ENCODE measurements around the gene WWTR1. TPM values are rescaled to one million over a fixed set of nuclear protein-coding genes. Genes with fewer than 3 reads are reported as not detected.
A peak's percentile ranks its signal among the peaks of the same experiment; 100 is the strongest.

WWTR1 gene
- polyA plus RNA-seq, 1 experiment, result 164 TPM

DNA sequence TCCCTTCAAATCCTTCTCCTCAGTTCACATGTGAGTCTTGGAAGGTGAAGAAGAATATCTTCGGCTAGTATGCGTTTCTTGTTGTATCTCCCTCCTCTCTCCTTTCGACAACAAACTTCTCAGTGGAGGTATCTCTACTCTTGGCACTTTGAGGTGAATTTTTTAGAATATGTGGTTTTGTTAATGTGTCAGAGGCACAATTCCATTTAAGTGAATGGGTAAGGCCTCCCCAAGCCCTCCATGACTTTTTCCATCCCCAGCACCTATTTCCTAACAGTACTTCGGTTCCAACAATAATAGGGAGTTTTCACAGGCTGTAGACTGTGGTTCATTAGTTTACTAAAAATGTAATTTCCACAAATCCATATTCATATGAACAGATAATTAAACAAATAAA lies 109.2 kb downstream of the WWTR1 start:
- ChIA-PET CTCF (no interaction called here), POLR2A (interaction anchor here (2.0 kb wide), 1 partner anchor 109 kb away, joined by 15 read pairs; the partner anchor contains the start of gene WWTR1)
- peak overlapping the region; percentile 89 for H3K27ac ChIP-seq (ENCODE audit: low read depth, low read length)
- H3K4me3 ChIP-seq (ENCODE audit: low read depth, low read length), result no peak overlapping the region
- DNase-seq (ENCODE audit: low read depth, low spot score), result no peak
- H3K9me3 ChIP-seq (ENCODE audit: control insufficient read depth, insufficient read depth, low read length), result no peaks in the 10 kb centered on the region
- TF ChIP-seq, protein P1, sequence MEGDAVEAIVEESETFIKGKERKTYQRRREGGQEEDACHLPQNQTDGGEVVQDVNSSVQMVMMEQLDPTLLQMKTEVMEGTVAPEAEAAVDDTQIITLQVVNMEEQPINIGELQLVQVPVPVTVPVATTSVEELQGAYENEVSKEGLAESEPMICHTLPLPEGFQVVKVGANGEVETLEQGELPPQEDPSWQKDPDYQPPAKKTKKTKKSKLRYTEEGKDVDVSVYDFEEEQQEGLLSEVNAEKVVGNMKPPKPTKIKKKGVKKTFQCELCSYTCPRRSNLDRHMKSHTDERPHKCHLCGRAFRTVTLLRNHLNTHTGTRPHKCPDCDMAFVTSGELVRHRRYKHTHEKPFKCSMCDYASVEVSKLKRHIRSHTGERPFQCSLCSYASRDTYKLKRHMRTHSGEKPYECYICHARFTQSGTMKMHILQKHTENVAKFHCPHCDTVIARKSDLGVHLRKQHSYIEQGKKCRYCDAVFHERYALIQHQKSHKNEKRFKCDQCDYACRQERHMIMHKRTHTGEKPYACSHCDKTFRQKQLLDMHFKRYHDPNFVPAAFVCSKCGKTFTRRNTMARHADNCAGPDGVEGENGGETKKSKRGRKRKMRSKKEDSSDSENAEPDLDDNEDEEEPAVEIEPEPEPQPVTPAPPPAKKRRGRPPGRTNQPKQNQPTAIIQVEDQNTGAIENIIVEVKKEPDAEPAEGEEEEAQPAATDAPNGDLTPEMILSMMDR (IDR thresholded peaks at IDR 0.05; ENCODE audit: low read depth, low read length), result no peak
- no peaks in the 10 kb centered on the region for H3K27me3 ChIP-seq (ENCODE audit: control insufficient read depth, insufficient read depth, low read length)

DNA sequence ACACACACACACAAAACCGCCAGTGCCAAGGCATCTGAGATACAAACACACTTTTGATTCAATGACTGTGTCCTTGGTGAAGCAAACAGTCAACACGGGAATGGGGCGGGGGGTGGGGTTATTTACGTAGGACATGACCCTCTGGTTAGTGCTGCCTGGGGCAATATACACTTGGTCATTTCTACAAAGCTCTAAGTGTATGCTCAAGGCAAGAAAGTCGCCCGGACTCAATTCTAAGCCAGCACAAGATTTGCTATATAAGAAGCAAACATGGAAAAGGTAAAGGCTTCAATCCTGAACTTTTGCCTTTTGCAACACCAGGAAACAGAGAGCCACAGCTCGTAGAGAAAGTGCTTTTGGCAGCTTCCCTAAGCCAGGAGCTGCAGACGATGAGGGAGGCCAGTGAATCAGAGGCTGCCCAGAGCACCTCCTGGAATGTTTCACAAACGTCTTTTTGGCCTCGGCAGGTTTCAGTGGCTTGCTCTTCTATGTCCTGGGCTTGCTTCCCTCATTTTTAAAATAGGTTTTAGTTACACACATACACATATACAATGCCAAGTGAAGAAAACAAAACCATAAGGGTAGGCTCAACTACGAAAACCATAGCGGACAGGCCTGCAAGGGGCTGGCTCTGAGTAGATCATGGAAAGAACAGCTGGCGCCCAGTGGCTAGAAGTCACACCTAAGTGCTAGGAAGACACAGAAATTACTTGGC lies 109.7 kb downstream of the WWTR1 start:
- Histone ChIP-seq H3K27ac (ENCODE audit: low read depth, low read length) (peak overlapping the region; percentile 89), H3K27me3 (ENCODE audit: control insufficient read depth, insufficient read depth, low read length) (no peaks in the 10 kb centered on the region), H3K4me3 (ENCODE audit: low read depth, low read length) (peak overlapping the region; percentile 23), H3K9me3 (ENCODE audit: control insufficient read depth, insufficient read depth, low read length) (no peaks in the 10 kb centered on the region)
- CTCF ChIA-PET, result interaction anchor here (0.5 to 2.7 kb wide), 2 partner anchors 21 to 32 kb away, joined by 4 to 16 read pairs; no protein-coding TSS in a partner anchor
- DNase-seq (ENCODE audit: low read depth, low spot score), result peak; percentile 77
- TF ChIP-seq, protein P1 (IDR thresholded peaks at IDR 0.05; ENCODE audit: low read depth, low read length), result no peak
- POLR2A ChIA-PET, result interaction anchor here (0.8 to 2.0 kb wide), 5 partner anchors 12 to 110 kb away, joined by 3 to 15 read pairs (median 3); partner anchors contain the start of gene WWTR1

DNA sequence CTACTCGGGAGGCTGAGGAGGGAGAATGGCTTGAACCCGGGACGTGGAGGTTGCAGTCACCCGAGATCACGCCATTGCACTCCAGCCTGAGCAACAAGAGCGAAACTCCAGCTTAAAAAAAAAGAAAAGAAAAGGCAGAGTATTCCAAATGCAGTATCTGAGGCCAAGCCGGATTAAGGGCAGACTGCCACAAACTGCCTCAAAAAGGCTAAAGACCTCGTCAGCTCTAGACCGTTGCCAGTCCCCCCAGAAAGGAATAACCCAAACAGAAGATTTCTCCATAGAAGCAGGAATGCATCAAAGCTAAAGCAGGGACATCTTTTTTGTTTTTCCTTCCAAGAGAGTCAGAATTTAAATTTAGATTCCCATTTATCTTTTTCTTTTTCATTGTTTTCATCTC lies 110.4 kb downstream of the WWTR1 start:
- TF ChIP-seq, protein P1 (IDR thresholded peaks at IDR 0.05; ENCODE audit: low read depth, low read length), result no peak
- ChIA-PET POLR2A (interaction anchor here (0.6 to 2.0 kb wide), 6 partner anchors 11 to 1341 kb away, joined by 3 to 15 read pairs (median 3); partner anchors contain the start of gene WWTR1), CTCF (interaction anchor here (0.6 to 2.7 kb wide), 3 partner anchors 22 to 225 kb away, joined by 3 to 16 read pairs (median 7); no protein-coding TSS in a partner anchor)
- no peaks in the 10 kb centered on the region for H3K9me3 ChIP-seq (ENCODE audit: control insufficient read depth, insufficient read depth, low read length)
- peak overlapping the region; percentile 89 for H3K27ac ChIP-seq (ENCODE audit: low read depth, low read length)
- DNase-seq (ENCODE audit: low read depth, low spot score), result no peak
- no peaks in the 10 kb centered on the region for H3K27me3 ChIP-seq (ENCODE audit: control insufficient read depth, insufficient read depth, low read length)
- H3K4me3 ChIP-seq (ENCODE audit: low read depth, low read length), result no peak overlapping the region

DNA sequence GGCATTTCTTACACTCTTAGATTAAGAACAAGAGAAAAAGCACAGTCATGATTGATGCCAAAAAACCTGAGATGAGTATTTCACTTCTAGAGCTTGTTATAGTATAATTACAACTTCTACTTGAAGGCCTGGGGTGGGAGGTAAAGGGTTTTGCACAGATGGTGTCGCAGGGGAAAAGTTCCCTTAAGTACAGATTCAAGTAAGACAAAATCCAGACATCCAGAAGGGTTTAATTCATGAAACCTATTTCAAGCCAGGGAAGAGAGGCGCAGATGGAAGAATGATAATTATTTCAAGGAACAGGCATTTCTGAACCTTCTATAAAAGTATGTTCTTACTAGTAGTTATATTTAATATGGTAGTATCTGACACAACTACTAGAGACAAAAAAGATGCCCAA lies 112.8 kb downstream of the WWTR1 start:
- POLR2A ChIA-PET, result no interaction called here
- CTCF ChIA-PET, result interaction anchor here (1.0 kb wide), 1 partner anchor 15 kb away, joined by 4 read pairs; no protein-coding TSS in a partner anchor
- no peaks in the 10 kb centered on the region for H3K27me3 ChIP-seq (ENCODE audit: control insufficient read depth, insufficient read depth, low read length)
- TF ChIP-seq, protein P1 (IDR thresholded peaks at IDR 0.05; ENCODE audit: low read depth, low read length), result no peak
- DNase-seq (ENCODE audit: low read depth, low spot score), result no peak
- no peaks in the 10 kb centered on the region for H3K9me3 ChIP-seq (ENCODE audit: control insufficient read depth, insufficient read depth, low read length)
- no peak overlapping the region for H3K27ac ChIP-seq (ENCODE audit: low read depth, low read length)
- no peak overlapping the region for H3K4me3 ChIP-seq (ENCODE audit: low read depth, low read length)
